ENCODE measurements around the gene HS1BP3.
A peak's percentile ranks its signal among the peaks of the same experiment; 100 is the strongest.

HS1BP3 gene

DNA sequence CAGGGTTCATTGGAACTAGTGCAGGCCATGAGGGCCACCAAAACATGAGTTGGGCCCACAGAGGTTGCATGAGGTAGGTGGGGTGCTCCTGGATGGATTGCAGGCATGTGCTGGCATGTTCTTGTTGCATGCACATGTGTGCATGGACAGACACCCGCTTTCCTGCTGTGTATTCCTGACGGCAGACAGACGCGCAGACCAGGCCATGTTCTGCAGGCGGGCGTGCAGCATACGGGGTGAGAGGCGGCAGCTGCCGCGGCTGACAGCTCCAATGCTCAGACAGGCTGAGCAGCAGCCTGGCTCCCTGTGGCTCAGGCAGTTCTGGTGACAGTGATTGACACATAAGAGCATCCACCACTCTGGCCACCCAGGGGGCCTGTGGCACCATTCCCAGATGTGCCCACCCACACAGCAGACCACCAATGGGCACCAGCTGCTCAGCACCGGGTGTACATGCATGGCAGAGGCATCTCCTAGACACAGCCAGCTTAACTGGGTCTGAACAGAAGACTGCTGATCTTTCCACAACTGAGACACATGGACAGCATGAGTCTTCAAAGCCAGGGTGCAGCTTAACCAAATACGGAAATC is 21.2 kb downstream of the HS1BP3 start:
- TF ChIP-seq ZBTB7A (IDR thresholded peaks at IDR 0.05; ENCODE audit: low read depth) (no peak), TEAD4 (IDR thresholded peaks at IDR 0.05) (no peak), FOXM1 (IDR thresholded peaks at IDR 0.05; ENCODE audit: borderline replicate concordance, low read depth) (no peak), YY1 (IDR thresholded peaks at IDR 0.05; ENCODE audit: low read depth) (no peak), CREB1 (IDR thresholded peaks at IDR 0.05; ENCODE audit: low read depth) (no peak), TCF12 (IDR thresholded peaks at IDR 0.05; ENCODE audit: low read depth) (no peak), EP300 (IDR thresholded peaks at IDR 0.05; ENCODE audit: borderline replicate concordance) (no peak), RAD21 (IDR thresholded peaks at IDR 0.05; ENCODE audit: low read depth) (no peak), CEBPB (IDR thresholded peaks at IDR 0.05) (no peak), TAF1 (IDR thresholded peaks at IDR 0.05; ENCODE audit: low read depth) (no peak), EGR1 (IDR thresholded peaks at IDR 0.05) (no peak)
- TF ChIP-seq, protein P1, sequence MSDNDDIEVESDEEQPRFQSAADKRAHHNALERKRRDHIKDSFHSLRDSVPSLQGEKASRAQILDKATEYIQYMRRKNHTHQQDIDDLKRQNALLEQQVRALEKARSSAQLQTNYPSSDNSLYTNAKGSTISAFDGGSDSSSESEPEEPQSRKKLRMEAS (IDR thresholded peaks at IDR 0.05): no peak
- TF ChIP-seq, protein P2, sequence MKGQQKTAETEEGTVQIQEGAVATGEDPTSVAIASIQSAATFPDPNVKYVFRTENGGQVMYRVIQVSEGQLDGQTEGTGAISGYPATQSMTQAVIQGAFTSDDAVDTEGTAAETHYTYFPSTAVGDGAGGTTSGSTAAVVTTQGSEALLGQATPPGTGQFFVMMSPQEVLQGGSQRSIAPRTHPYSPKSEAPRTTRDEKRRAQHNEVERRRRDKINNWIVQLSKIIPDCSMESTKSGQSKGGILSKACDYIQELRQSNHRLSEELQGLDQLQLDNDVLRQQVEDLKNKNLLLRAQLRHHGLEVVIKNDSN (IDR thresholded peaks at IDR 0.05): no peak
- TF ChIP-seq, protein P3, sequence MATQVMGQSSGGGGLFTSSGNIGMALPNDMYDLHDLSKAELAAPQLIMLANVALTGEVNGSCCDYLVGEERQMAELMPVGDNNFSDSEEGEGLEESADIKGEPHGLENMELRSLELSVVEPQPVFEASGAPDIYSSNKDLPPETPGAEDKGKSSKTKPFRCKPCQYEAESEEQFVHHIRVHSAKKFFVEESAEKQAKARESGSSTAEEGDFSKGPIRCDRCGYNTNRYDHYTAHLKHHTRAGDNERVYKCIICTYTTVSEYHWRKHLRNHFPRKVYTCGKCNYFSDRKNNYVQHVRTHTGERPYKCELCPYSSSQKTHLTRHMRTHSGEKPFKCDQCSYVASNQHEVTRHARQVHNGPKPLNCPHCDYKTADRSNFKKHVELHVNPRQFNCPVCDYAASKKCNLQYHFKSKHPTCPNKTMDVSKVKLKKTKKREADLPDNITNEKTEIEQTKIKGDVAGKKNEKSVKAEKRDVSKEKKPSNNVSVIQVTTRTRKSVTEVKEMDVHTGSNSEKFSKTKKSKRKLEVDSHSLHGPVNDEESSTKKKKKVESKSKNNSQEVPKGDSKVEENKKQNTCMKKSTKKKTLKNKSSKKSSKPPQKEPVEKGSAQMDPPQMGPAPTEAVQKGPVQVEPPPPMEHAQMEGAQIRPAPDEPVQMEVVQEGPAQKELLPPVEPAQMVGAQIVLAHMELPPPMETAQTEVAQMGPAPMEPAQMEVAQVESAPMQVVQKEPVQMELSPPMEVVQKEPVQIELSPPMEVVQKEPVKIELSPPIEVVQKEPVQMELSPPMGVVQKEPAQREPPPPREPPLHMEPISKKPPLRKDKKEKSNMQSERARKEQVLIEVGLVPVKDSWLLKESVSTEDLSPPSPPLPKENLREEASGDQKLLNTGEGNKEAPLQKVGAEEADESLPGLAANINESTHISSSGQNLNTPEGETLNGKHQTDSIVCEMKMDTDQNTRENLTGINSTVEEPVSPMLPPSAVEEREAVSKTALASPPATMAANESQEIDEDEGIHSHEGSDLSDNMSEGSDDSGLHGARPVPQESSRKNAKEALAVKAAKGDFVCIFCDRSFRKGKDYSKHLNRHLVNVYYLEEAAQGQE (IDR thresholded peaks at IDR 0.05; ENCODE audit: low read depth): no peak

DNA sequence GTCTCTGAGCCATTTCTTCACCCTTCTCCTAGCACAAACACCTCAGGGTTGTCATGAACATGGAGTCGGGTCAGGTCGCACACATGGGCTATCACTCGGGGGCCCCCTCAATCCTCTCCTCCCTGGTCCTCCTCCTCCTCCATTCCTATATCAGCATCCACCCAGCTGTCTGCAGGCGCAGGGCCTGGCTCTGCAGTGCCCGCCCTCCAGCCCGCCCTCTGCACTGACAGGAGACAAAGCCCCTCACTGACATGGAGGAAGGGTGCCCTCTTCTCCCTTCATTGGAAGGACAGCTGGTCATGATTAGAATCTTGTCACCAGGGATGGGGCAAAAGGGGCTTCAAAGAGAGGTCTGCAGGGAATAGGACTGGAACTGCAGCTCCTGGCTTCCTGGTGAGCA is 21.7 kb downstream of the HS1BP3 start:
- no peak for TF ChIP-seq CREB1 (IDR thresholded peaks at IDR 0.05; ENCODE audit: low read depth)
- TF ChIP-seq CEBPB (IDR thresholded peaks at IDR 0.05): no peak
- TF ChIP-seq, protein P2 (IDR thresholded peaks at IDR 0.05): no peak

DNA sequence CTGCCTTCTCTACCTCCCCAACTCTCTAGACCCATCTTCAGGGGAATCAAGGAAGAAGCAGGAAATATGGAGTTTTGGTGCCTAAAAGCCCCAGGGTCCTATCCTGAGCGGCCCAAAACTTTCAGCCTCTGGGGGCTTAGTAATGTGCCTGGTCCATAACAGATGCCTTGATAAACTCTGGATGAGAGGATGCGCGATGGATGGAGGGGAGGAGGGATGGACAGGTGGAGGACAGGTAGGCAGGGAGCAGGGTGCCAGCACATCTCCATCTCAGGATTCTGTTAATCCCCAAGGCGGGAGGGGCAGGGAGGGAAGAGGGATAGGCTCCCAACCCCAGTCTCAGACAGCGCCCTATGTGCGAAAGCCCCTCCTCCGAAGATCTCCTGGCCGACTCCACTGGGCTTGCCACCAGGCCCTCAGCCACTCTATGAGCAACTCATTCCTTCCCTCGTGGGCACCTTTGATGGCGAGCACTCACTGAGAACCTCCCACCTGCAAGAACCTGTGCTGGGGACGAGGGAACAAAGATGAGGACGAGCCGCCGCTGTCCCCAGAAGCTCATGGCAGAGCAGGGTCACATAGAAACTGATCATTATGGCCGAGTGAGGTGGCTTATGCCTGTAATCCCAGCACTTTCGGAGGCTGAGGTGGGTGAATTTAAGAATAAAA is 23.1 kb downstream of the HS1BP3 start:
- TF ChIP-seq FOXM1 (IDR thresholded peaks at IDR 0.05; ENCODE audit: borderline replicate concordance, low read depth) (no peak), CEBPB (IDR thresholded peaks at IDR 0.05) (no peak), EP300 (IDR thresholded peaks at IDR 0.05; ENCODE audit: borderline replicate concordance) (no peak), ZBTB7A (IDR thresholded peaks at IDR 0.05; ENCODE audit: low read depth) (no peak), TAF1 (IDR thresholded peaks at IDR 0.05; ENCODE audit: low read depth) (no peak)

DNA sequence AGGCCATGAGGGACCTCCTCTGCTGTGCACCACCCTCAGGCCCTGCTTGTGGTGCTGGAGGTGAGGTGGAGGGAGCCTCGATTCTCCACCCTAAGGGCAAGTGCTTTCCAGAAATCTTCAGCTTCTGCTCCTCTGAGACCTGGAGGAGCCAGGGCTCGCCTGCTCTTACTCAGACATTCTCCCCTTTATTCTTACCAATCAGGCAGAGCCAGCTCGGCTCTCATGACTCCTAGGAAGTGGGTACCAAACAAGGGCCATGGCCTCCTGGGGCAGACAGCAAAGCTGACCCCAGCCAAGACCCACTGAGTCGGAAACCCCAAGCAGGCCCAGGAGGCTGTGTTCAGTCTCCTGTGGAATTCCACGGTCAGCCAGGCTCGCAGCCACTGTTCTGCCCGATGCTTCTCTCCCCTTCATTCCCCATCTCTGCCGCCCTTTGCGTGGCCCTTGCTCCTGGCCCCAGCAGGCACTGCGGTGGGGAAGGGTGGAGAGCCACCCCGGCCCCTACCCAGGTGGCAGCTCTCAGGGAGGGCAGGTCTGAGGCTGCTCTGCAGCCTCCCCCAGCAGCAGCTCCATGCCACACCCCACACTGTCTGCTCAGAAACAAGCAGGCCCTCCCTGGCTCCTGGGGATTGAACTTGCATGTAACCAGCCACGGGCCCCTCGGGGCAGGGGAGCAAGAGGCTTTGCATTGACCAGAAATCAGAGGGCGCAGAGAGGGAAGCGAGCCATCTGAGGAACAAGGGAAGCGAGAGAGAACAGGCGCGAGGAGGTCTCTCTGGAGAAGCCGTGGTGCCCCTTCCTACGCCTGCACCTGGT is 24.0 kb downstream of the HS1BP3 start:
- TF ChIP-seq NFIC (IDR thresholded peaks at IDR 0.05) (no peak), TAF1 (IDR thresholded peaks at IDR 0.05; ENCODE audit: low read depth) (no peak), CEBPB (IDR thresholded peaks at IDR 0.05) (no peak)

DNA sequence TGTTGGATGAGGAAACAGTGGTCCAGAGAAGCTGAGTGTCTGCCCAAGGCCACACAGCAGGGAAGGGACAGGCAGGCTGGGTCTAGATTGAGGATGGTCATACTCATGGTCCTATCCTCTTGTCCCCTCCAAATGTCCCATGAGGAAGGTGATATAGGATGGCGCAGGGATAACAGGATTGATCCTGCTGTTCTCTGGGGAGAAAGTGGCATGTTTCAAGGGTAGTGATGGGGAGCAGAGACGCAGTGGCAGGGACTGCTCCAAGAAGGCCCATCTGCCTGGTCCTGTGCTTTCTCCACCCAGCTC is 24.6 kb downstream of the HS1BP3 start:
- TF ChIP-seq EP300 (IDR thresholded peaks at IDR 0.05; ENCODE audit: borderline replicate concordance): 0 out of 2 replicates have a peak, but pooled peaks have one; percentile 3
- TF ChIP-seq, protein P2 (IDR thresholded peaks at IDR 0.05): no peak

DNA sequence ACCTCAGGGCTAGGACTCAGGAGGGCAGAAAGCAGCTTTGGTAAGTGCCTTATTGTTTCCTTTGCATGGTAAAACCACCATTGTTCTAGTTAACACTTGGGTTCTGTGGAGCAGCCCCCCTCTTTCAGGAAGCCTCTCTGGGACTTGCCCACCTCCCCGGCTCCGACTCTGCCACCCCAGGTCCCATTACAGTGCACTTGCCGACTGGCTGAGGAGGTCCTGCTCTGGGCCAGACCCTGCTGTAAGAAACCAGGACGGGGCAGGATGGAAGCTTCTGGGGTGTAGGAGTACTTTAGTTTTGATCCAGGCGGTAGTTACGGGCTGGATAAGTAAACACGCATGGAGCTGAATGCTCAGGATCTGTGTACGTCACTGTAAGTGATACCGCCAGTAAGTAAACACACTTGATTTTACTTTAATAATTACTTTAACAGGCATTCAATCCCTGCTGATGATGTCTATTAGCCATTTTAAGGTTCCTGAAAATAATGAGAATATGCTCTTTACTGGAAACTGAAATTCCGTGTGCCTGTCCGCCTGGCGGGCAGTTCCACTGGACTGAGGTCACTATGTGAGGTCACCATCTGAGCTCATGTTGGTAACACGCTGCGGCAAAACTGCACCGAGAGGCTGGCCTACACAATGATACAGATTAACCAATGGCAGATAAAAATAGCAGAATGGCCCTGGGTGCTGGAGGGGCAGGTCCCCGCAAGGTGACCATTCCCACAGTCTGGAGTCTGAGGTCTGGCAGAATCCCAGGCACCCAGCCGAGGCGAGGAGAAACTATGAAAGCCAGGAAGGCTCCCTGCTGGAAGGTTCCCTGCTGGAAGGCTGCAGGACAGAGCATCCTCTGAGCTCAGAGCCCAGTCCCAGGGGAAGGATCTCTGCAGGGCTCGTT is 25.2 kb downstream of the HS1BP3 start:
- TF ChIP-seq EP300 (IDR thresholded peaks at IDR 0.05; ENCODE audit: borderline replicate concordance) (peak; percentile 34; the same call in 1 of the 2 replicates), ZBTB7A (IDR thresholded peaks at IDR 0.05; ENCODE audit: low read depth) (no peak), TCF12 (IDR thresholded peaks at IDR 0.05; ENCODE audit: low read depth) (no peak)

DNA sequence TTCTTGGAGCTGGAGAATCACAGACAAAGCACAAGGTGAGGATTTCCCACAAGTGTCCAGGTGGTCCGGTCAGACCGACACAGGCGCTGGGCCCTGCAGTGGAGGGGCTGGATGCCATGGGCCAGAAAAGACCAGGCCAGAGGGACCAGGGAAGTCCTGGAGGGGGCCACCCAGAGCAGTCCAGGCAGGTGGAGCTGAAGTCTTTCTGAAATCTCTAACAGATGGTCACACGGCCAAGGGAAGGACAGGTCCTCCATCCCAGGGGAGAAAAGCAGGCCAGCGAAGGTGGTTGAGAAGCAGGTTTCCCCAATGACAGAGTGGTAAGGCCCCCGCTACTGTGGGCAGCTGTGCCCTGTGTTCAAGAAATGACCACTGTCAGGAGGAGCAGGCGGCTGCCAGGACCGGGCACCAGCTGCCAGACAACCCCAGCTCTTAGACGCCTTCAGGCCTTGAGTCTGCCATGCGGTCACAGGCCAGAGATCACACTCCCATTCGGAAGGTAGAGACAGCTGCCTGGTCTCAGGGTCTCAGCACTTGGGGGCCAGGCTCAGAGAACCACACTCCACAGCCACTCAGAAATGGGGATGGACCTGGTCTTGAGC is 25.9 kb downstream of the HS1BP3 start:
- no peak for TF ChIP-seq YY1 (IDR thresholded peaks at IDR 0.05; ENCODE audit: low read depth)
- no peak for TF ChIP-seq RAD21 (IDR thresholded peaks at IDR 0.05; ENCODE audit: low read depth)
- TF ChIP-seq, protein P1 (IDR thresholded peaks at IDR 0.05): no peak
- TF ChIP-seq, protein P3 (IDR thresholded peaks at IDR 0.05; ENCODE audit: low read depth): no peak
- TF ChIP-seq ZBTB7A (IDR thresholded peaks at IDR 0.05; ENCODE audit: low read depth): no peak
- TF ChIP-seq, protein P2 (IDR thresholded peaks at IDR 0.05): no peak
- TF ChIP-seq TAF1 (IDR thresholded peaks at IDR 0.05; ENCODE audit: low read depth): no peak
- TF ChIP-seq EGR1 (IDR thresholded peaks at IDR 0.05): no peak
- TF ChIP-seq CREB1 (IDR thresholded peaks at IDR 0.05; ENCODE audit: low read depth): no peak
